Pericardium fibroblast (primary cell): Measurements from ENCODE around the gene ERFE. TPM values are rescaled to one million over a fixed set of nuclear protein-coding genes. Genes with fewer than 3 reads are reported as not detected.

Source experiments
- total RNA-seq: library from RNA; depleted of rRNA; stranded (reverse); fragments of >200 nt; gene quantifications from 2 replicates; pipeline ENCODE4 v1.2.3, GENCODE V29; 2015

ERFE gene, protein sequence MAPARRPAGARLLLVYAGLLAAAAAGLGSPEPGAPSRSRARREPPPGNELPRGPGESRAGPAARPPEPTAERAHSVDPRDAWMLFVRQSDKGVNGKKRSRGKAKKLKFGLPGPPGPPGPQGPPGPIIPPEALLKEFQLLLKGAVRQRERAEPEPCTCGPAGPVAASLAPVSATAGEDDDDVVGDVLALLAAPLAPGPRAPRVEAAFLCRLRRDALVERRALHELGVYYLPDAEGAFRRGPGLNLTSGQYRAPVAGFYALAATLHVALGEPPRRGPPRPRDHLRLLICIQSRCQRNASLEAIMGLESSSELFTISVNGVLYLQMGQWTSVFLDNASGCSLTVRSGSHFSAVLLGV
- total RNA-seq: 1.1 and 11.2 TPM in 2 replicates

DNA sequence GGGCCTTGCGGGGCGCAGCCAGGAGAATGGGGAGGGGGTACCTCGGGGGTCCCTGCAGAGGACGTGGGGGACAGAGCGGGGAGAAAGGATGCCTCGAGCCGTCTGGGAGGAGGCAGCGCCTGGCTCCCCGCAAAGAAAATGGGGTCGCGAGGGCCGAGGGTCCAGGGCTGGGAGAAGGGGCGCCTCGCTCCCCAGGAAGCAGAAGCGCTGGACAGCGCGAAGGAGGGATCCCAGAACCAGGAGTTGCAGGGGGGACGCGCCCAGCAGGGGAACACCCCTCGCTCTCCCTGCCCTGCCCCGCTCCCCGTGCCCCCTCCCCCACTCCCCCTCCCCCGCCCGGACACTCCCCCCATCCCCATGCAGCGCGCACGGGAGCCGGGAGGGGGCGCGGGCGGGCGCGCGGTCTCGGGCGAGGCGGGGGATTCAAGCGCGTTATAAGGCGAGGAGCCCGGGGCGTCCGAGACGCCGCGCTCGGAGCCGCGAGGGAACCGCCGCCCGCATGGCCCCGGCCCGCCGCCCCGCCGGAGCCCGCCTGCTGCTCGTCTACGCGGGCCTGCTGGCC is at the start of gene ERFE:
TSS of gene ERFE (plus strand) at position 462 of the 562 bp plus-strand sequence. CDS start at position 500, 38 bp downstream.

DNA sequence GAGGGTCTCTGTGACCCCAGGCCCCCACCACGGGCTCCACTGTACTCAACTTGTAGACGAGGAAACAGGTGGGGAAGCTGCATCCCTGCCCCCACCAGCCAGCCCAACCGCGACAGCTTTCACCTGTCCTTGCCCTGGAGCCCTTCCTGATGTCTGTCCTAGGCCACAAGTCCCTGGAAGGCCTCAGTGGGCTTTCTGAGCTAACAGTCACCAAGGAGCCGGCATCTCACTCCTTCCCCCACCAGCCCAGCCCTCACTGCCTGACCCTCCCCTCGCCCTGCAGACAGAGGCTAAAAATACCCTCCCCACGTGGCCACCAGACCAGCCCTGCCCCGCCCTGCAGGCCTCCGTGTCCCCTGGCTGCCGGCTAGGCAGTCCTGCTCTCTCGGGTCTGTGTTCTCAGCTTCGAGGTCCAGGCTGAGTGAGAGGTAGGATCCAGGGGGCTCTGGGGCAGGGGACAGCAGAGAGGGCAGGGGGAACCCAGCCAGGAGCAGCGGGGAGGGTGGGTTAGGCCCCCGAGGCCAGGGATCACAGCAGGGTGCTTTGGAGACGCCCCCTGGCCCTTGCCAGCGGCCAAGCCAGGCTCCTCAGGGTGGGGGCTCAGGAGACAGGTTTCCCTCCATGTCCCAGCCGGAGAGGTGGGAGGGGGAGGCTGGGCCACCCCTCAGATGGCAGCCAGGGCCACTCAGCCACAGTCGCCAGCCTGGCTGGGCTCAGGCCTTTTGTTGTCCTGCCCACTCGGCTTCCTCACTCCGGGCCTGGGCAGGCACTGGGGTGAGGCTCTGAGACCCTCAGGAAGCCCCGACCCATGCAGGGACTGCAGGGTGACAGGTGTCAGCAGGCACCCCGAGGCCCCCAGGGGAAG is 20.2 kb upstream of the ERFE start, which contains the start of gene KLHL30:
TSS of gene KLHL30 (plus strand) at position 338 of the 865 bp plus-strand sequence. CDS start 2,087 bp downstream, outside the sequence.

DNA sequence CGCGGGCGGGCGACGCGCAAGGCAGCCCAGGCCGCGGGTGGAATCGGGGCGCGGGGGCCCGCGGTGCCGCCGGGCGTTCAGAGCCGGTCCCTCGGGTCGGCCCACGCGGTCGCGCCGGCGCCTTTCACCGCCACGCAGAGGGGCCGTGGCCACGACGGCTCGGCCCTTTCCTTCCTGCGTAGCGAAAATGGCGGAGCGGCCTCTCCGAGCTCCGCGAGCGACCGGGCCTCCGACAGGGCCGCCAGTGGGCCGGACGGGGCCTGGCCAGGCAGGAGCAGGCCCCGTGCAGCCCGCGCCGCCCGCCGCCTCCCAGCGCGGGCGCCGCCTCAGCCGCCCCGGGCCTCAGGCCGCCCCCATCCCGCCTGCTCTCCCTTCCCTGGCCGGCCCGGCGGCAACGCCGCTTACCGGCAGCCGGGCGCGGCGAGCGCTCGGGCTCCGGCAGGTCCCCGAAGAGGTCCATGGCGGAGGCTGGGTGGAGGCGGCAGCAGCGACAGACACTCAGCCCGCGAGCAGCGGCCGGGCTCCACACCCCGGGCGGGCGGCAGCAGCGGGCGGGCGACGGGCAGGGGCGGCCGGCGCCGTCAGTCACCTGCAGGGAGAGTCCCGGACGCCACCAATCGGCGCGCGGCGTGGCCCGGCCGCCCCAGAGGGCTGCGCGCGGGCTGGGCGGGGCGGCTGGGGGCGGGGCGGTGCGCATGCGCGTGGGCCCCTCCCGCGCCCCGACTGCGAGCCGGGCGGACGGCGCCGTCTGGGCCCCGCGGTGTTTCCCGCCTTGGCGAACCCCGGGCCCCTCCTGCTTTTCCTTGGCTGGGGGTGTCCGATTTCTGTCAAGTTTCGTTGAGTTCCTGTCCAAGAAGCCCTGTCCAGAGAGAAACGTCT is 44.6 kb downstream of the ERFE start, which contains the start of gene ILKAP:
TSS of gene ILKAP (minus strand) at position 602 of the 879 bp plus-strand sequence. CDS start at position 460, 142 bp downstream.

Other genes starting within 250 kb of the ERFE start
- gene UBE2F, start 192.0 kb upstream of the ERFE start, total RNA-seq: 95.8 and 116 TPM in 2 replicates
- gene SCLY, start 98.0 kb upstream of the ERFE start, total RNA-seq: 8.0 and 9.9 TPM in 2 replicates
- gene ESPNL, start 58.6 kb upstream of the ERFE start, total RNA-seq: 1.8 and 5.0 TPM in 2 replicates
- gene KLHL30, start 20.3 kb upstream of the ERFE start, total RNA-seq: 0.12 and 1.3 TPM in 2 replicates
- gene ILKAP, start 44.7 kb downstream of the ERFE start, total RNA-seq: 13.9 and 23.7 TPM in 2 replicates
- gene HES6, start 81.1 kb downstream of the ERFE start, total RNA-seq: 1.6 and 3.6 TPM in 2 replicates
- 0.68 and 3.0 TPM in 2 replicates for gene PER2, start 129.6 kb downstream of the ERFE start, total RNA-seq
- 7.6 and 12.4 TPM in 2 replicates for gene TRAF3IP1, start 161.5 kb downstream of the ERFE start, total RNA-seq